Osteocyte (in vitro differentiated cells): ENCODE measurements around the gene WDR41. TPM values are rescaled to one million over a fixed set of nuclear protein-coding genes. Genes with fewer than 3 reads are reported as not detected.
"Not testable (repeated sequence)": the region's sequence is repeated elsewhere in the genome, so short reads cannot be mapped to it uniquely, and the experiment has no call there.

ENCODE experiments used
- DNase-seq: peaks from one replicate; pipeline ENCODE4 v3.0.0; 2021; ENCODE audit warnings: mixed read lengths; ENCODE audit not compliant: unreplicated experiment; ENCODE audit errors: extremely low spot score
- H3K27ac Mint-ChIP-seq: one replicate; pipeline ENCODE4 v1.8.0; 2021; ENCODE audit warnings: mild to moderate bottlenecking, mixed read lengths; ENCODE audit not compliant: unreplicated experiment
- H3K27me3 Mint-ChIP-seq: one replicate; pipeline ENCODE4 v1.8.0; 2021; ENCODE audit warnings: mixed read lengths; ENCODE audit not compliant: unreplicated experiment
- H3K36me3 Mint-ChIP-seq: one replicate; pipeline ENCODE4 v1.8.0; 2021; ENCODE audit warnings: mixed read lengths; ENCODE audit not compliant: unreplicated experiment
- H3K4me1 Mint-ChIP-seq: one replicate; pipeline ENCODE4 v1.8.0; 2021; ENCODE audit warnings: mixed read lengths; ENCODE audit not compliant: unreplicated experiment
- H3K4me3 Mint-ChIP-seq: one replicate; pipeline ENCODE4 v1.8.0; 2021; ENCODE audit warnings: mild to moderate bottlenecking, moderate library complexity, mixed read lengths; ENCODE audit not compliant: unreplicated experiment
- H3K9me3 Mint-ChIP-seq: one replicate; pipeline ENCODE4 v1.8.0; 2021; ENCODE audit warnings: mixed read lengths; ENCODE audit not compliant: unreplicated experiment
- CTCF ChIP-seq: fragments of 200-600 bp; sonication (generic); IDR thresholded peaks from 2 replicates; pipeline ENCODE4 v1.5.0; 2021; ENCODE audit warnings: antibody characterized with exemption, mild to moderate bottlenecking, moderate library complexity
- total RNA-seq: library from RNA; stranded (reverse); gene quantifications from 2 replicates; pipeline ENCODE4 v1.2.1, GENCODE V29; 2021

WDR41 gene
- total RNA-seq, 1 donor from 2014 or later = 74.6 TPM

- TF ChIP-seq CTCF = no peak
- no peaks in the 10 kb centered on the region for H3K36me3 Mint-ChIP-seq
- H3K27ac Mint-ChIP-seq = no peak overlapping the region
- no peak overlapping the region for H3K4me3 Mint-ChIP-seq
- H3K9me3 Mint-ChIP-seq = no peaks in the 10 kb centered on the region
- H3K4me1 Mint-ChIP-seq = no peaks in the 10 kb centered on the region
- no peaks in the 10 kb centered on the region for H3K27me3 Mint-ChIP-seq
- no peak for DNase-seq
Observed at GRCh38 chr5:77391240-77391765, 100.8 kb downstream of the WDR41 start.

- Mint-ChIP-seq H3K36me3 (no peaks in the 10 kb centered on the region), H3K9me3 (no peaks in the 10 kb centered on the region), H3K4me3 (no peak overlapping the region), H3K4me1 (peaks cover 3% of the 10 kb centered on the region), H3K27ac (no peak overlapping the region), H3K27me3 (no peaks in the 10 kb centered on the region)
- DNase-seq = no peak
- TF ChIP-seq CTCF = no peak
Observed at GRCh38 chr5:77390795-77391194, 101.3 kb downstream of the WDR41 start.

GRCh38 chr5:77390221-77390620 is 101.9 kb downstream of the WDR41 start:
- Mint-ChIP-seq H3K9me3 (no peaks in the 10 kb centered on the region), H3K27ac (no peak overlapping the region), H3K36me3 (no peaks in the 10 kb centered on the region), H3K4me1 (peaks cover 3% of the 10 kb centered on the region), H3K27me3 (no peaks in the 10 kb centered on the region), H3K4me3 (no peak overlapping the region)
- no peak for TF ChIP-seq CTCF
- no peak for DNase-seq

- H3K27me3 Mint-ChIP-seq = no peaks in the 10 kb centered on the region
Observed at GRCh38 chr5:77389746-77390145, 102.4 kb downstream of the WDR41 start.

GRCh38 chr5:77386340-77386739 is 105.8 kb downstream of the WDR41 start:
- not testable (repeated sequence) for H3K27me3 Mint-ChIP-seq, H3K4me3 Mint-ChIP-seq, DNase-seq, H3K4me1 Mint-ChIP-seq, H3K36me3 Mint-ChIP-seq, H3K9me3 Mint-ChIP-seq, H3K27ac Mint-ChIP-seq

More at GRCh38 chr5:77389746-77390145, 102.4 kb downstream of the WDR41 start:
- H3K4me1 Mint-ChIP-seq = peaks cover 3% of the 10 kb centered on the region
- H3K27ac Mint-ChIP-seq = no peak overlapping the region
- no peaks in the 10 kb centered on the region for H3K9me3 Mint-ChIP-seq
- DNase-seq = no peak
- H3K4me3 Mint-ChIP-seq = no peak overlapping the region
- TF ChIP-seq CTCF = no peak
- H3K36me3 Mint-ChIP-seq = no peaks in the 10 kb centered on the region

GRCh38 chr5:77383336-77383735 is 108.8 kb downstream of the WDR41 start:
- H3K27me3 Mint-ChIP-seq, H3K36me3 Mint-ChIP-seq, H3K9me3 Mint-ChIP-seq, H3K27ac Mint-ChIP-seq, H3K4me1 Mint-ChIP-seq, DNase-seq, H3K4me3 Mint-ChIP-seq: not testable (repeated sequence)

Other genes with a start within 250 kb of the WDR41 start
- gene OTP, start 146.4 kb upstream of the WDR41 start, total RNA-seq = not detected in 2 replicates